Heart left ventricle (tissue), 13 donors: ENCODE results near the gene TMEM252.

ENCODE experiments used
- CTCF ChIP-seq, 12 donors: fragments of 200-600 bp; sonication (generic) in 4 of 12; IDR thresholded peaks; one replicate each; pipeline versions ENCODE4 v1.5.0 to v1.8.0; 2018 to 2022; ENCODE audit warnings: antibody characterized with exemption in 12 of 12, mild to moderate bottlenecking in 5 of 12
- POLR2A ChIP-seq, 2 donors: fragments of 450-650 bp; IDR thresholded peaks; one replicate each; pipeline ENCODE4 v1.6.1; 2017; ENCODE audit warnings: antibody characterized with exemption in 2 of 2, mild to moderate bottlenecking in 2 of 2, moderate library complexity in 2 of 2
- donor health status: ischemic (EF 13 %, LVEDD 7.1; RV severe dilation, severe dysfunction).
- donor health status: DM: no; HTN: yes; CAD: no.
- donor health status: DM: no; HTN: no; CAD: no.
- donor health status: ischemic (EF 25% LVEDD 6.9; RV normal size, moderate dysfunction).
- donor health status: ischemic (EF 25% LVEDD 5.7; RV mildly dilated, moderate dysfunction).
- donor health status: ischemic (EF 35%, LVEDD 5.7; RV mildly dilated, moderate dysfunction).
- donor health status: nonischemic (EF 11% LVEDD 7.7; RV severe dilation, severe dysfunction).
- donor health status: DM: yes; HTN: yes; CAD: no.
- donor health status: PGD.
- donor health status: ischemic (EF 29% LVEDD 5.4; RV normal size, mild dysfunction).
- donor health status: nonischemic (EF 23%, LVEDD 6.1; RV moderate dilation, normal function).

GRCh38 chr9:68581696-68582095 is 41.0 kb upstream of the TMEM252 start:
- TF ChIP-seq CTCF (IDR thresholded peaks at IDR 0.05) (no peak), POLR2A (IDR thresholded peaks at IDR 0.05) (no peak)
